HPDE6-E6E7 (cell line): ENCODE measurements around the gene ZNF883.

Experiments
- DNase-seq: peaks from one replicate; pipeline ENCODE4 v3.0.0; 2011; ENCODE audit warnings: missing footprints; ENCODE audit errors: extremely low spot score

ZNF883 gene

GRCh38 chr9:112917987-112918362 lies 94.0 kb downstream of the ZNF883 start:
- no peak for DNase-seq

GRCh38 chr9:112917047-112917986 lies 94.7 kb downstream of the ZNF883 start:
- DNase-seq: peak; percentile 64

DNA sequence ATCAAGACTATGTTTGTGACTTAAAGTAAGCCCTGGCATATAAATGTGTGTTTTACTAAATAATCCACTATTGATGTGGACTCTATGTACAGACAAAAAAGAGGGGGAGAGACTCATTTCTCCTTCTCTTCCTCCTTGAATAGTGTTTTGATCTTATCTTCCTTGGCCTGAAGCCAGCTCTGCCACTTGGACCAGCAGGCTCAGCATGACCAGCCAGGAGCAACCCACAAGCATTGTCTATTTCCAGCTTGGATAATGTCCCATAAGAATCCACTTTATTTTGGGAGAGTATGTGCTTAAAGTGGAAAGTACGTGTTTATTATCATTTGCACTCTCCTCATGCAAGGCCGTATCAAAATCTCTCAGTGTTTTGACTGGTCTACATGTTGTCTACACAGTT lies 97.5 kb downstream of the ZNF883 start:
- no peak for DNase-seq

- DNase-seq: no peak
These were observed 98.7 kb downstream of the ZNF883 start for GRCh38 chr9:112913326-112913725.

- no peak for DNase-seq
These were observed 99.4 kb downstream of the ZNF883 start for GRCh38 chr9:112912636-112913035.

GRCh38 chr9:112911736-112912135 lies 100.3 kb downstream of the ZNF883 start:
- DNase-seq: no peak
